ENCODE data around the gene IFNA1. TPM values are rescaled to one million over a fixed set of nuclear protein-coding genes. Genes with fewer than 3 reads are reported as not detected.

IFNA1 gene
- total RNA-seq, 4 donors from 2014 or later, result not detected

DNA sequence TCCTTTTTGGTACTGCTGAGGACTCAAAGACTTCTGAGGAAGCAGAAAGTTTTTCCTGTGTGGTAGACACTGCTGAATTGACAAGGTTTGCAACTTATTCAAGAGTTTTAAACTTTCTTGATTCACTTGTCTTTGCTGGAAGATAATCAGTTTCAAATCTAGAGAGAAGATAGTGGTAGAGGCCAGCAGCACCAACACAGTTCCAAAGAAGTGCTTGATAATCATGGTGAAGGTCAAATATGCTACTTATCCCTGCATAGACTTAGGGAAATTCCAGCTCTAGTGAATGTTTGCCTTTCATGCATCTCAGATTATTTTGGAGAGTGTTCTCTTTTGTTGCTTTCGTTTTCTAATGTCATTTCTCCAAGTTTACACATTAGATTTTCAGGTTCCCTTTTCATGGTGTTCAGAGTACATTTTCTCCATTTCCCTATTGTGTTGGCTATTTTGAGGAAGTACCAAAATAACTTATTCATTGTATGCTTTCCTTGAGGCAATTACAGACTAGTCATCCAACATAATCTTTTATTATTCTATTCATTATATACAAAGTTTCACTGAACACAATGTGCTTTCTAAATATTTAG lies 41.3 kb downstream of the IFNA1 start:
- WGBS, 2 donors, result 43 to 53% methylated on average over 1 of the region's 1 CpG
- TF ChIP-seq, protein P1, sequence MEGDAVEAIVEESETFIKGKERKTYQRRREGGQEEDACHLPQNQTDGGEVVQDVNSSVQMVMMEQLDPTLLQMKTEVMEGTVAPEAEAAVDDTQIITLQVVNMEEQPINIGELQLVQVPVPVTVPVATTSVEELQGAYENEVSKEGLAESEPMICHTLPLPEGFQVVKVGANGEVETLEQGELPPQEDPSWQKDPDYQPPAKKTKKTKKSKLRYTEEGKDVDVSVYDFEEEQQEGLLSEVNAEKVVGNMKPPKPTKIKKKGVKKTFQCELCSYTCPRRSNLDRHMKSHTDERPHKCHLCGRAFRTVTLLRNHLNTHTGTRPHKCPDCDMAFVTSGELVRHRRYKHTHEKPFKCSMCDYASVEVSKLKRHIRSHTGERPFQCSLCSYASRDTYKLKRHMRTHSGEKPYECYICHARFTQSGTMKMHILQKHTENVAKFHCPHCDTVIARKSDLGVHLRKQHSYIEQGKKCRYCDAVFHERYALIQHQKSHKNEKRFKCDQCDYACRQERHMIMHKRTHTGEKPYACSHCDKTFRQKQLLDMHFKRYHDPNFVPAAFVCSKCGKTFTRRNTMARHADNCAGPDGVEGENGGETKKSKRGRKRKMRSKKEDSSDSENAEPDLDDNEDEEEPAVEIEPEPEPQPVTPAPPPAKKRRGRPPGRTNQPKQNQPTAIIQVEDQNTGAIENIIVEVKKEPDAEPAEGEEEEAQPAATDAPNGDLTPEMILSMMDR (IDR thresholded peaks at IDR 0.05), result no peak
- no peak for TF ChIP-seq POLR2A (IDR thresholded peaks at IDR 0.05)
- intact Hi-C loops (cut with DNase I; ENCODE audit: low total_unique reads), result no loop called here
- H3K4me3 ChIP-seq (ENCODE audit: low read depth, poor library complexity, severe bottlenecking), result no peak overlapping the region
- DNase-seq (ENCODE audit: low spot score in 2 of 2), result no peak

DNA sequence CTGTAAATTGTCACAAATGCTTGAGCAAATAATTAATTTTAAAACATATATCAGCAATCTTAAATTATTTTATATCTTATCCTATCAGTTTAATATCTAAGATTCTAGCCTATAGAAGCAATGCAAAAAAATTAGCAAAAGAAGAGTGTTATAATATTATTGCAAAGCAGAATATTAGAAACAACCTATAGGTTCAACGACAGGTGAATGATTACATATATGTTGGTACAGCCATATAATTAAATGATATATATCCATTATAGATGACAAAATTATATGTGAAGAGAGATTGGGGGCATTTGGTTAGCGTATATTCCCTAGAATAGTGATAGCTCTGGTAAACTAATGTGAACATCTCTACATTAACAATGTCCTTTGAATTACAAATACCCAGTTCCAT lies 42.0 kb downstream of the IFNA1 start, which contains the start of gene IFNE:
TSS of gene IFNE (minus strand) at position 101 of the 400 bp plus-strand sequence. CDS start 619 bp downstream, outside the sequence.
- H3K4me3 ChIP-seq (ENCODE audit: low read depth, poor library complexity, severe bottlenecking), result no peak within 1 kb of the TSS
- DNase-seq (ENCODE audit: low spot score in 2 of 2), result no peak
- intact Hi-C loops (cut with DNase I; ENCODE audit: low total_unique reads), result no loop called here
- WGBS, 2 donors, result 89 to 92% methylated on average over 2 of the region's 2 CpGs
- TF ChIP-seq, protein P1 (IDR thresholded peaks at IDR 0.05), result no peak
- no peak for TF ChIP-seq POLR2A (IDR thresholded peaks at IDR 0.05)

Other genes starting within 250 kb of the IFNA1 start
- gene IFNA7, start 238.2 kb upstream of the IFNA1 start, total RNA-seq, result not detected
- not detected for gene IFNA10, start 233.3 kb upstream of the IFNA1 start, total RNA-seq
- not detected for gene IFNA16, start 223.1 kb upstream of the IFNA1 start, total RNA-seq
- gene IFNA17, start 212.2 kb upstream of the IFNA1 start, total RNA-seq, result not detected
- gene IFNA14, start 200.4 kb upstream of the IFNA1 start, total RNA-seq, result not detected
- not detected for gene IFNA5, start 135.1 kb upstream of the IFNA1 start, total RNA-seq
- 10 to 100 TPM; 12.0 to 17.8 (median 15.3) TPM for gene KLHL9, start 105.0 kb upstream of the IFNA1 start, total RNA-seq
- not detected for gene IFNA6, start 89.6 kb upstream of the IFNA1 start, total RNA-seq
- gene IFNA13, start 72.4 kb upstream of the IFNA1 start, total RNA-seq, result not detected
- gene IFNA2, start 55.0 kb upstream of the IFNA1 start, total RNA-seq, result not detected
- not detected for gene IFNA8, start 31.3 kb upstream of the IFNA1 start, total RNA-seq
- gene IFNE, start 41.9 kb downstream of the IFNA1 start, total RNA-seq, result not detected